Measurements from ENCODE around the gene SOCS1. TPM values are rescaled to one million over a fixed set of nuclear protein-coding genes. Genes with fewer than 3 reads are reported as not detected.
"Not testable (repeated sequence)": the region's sequence is repeated elsewhere in the genome, so short reads cannot be mapped to it uniquely, and the experiment has no call there.

The SOCS1 gene
- total RNA-seq, 1 donor from 2014 or later, result 2.9 TPM

DNA sequence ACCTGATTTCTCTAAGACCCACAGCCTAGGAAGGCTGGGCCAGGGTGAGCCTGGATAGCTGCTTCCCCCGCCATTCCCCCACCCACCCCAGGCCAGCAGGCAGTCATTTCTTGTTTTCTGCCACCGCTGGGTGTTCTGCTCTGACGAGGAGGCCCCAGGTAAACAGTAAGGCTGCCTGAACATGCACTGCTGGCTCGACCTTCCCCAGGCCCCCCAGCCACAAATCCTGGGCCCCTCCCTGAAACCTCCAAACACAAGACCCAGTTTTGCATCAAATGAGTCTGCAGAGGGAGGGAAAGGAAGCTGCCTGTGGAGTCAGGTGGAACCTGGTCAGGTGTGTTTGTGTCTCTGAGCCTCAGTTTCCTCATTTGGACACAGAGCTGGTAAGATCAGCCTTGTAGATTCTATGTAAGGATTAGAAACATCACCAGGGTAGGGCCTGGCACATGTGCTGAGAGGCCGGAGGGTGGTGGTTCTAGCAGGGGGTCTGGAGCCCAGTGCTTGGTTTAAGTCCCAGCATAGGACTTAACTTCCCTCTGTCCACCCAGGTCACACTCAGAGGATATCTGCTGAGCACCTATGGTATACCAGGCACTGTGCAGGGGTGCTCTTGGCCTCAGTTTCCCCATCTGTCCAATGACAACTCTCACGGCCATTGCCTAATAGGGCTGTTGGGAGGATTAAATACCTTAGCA is 44.0 kb upstream of the SOCS1 start:
- DNase-seq, result no peak
- Histone ChIP-seq H3K9me3 (replicated peaks) (no peaks in the 10 kb centered on the region), H3K36me3 (no peaks in the 10 kb centered on the region), H3K27me3 (ENCODE audit: low read depth) (no peaks in the 10 kb centered on the region), H3K27ac (replicated peaks) (no peak overlapping the region), H3K4me1 (peaks cover 23% of the 10 kb centered on the region), H3K4me3 (no peak overlapping the region)
- intact Hi-C loops (cut with micrococcal nuclease), result no loop called here
- TF ChIP-seq, protein P1, sequence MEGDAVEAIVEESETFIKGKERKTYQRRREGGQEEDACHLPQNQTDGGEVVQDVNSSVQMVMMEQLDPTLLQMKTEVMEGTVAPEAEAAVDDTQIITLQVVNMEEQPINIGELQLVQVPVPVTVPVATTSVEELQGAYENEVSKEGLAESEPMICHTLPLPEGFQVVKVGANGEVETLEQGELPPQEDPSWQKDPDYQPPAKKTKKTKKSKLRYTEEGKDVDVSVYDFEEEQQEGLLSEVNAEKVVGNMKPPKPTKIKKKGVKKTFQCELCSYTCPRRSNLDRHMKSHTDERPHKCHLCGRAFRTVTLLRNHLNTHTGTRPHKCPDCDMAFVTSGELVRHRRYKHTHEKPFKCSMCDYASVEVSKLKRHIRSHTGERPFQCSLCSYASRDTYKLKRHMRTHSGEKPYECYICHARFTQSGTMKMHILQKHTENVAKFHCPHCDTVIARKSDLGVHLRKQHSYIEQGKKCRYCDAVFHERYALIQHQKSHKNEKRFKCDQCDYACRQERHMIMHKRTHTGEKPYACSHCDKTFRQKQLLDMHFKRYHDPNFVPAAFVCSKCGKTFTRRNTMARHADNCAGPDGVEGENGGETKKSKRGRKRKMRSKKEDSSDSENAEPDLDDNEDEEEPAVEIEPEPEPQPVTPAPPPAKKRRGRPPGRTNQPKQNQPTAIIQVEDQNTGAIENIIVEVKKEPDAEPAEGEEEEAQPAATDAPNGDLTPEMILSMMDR (IDR thresholded peaks at IDR 0.05; ENCODE audit: borderline replicate concordance), result no peak

DNA sequence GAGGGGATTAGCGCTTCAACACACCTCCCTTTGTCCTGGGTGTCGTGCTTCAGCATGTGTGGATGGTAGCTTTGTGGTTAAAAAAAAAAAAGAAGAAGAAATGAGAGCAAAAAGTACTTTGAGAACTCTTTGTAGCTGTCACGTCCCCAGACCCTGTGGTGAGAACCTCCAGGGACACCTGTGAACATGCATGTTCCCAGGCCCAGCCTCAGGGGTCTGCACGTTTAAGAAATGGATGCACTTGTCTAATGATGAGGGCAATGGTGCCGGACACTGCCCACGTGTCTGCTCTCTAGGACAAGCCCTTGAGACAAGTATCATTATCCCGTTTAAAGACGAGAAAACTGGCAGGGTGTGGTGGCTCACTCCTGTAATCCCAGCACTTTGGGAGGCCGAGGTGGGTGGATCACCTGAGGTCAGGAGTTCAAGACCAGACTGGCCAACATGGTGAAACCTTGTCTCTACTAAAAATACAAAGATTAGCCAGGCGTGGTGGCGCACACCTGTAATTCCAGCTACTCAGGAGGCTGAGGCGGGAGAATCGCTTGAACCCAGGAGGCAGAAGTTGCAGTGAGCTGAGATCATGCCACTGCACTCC is 43.0 kb upstream of the SOCS1 start:
- H3K27ac ChIP-seq (replicated peaks); H3K9me3 ChIP-seq (replicated peaks); H3K4me3 ChIP-seq; DNase-seq; H3K36me3 ChIP-seq; intact Hi-C loops (cut with micrococcal nuclease); H3K27me3 ChIP-seq (ENCODE audit: low read depth): not testable (repeated sequence)
- H3K4me1 ChIP-seq, result peaks cover 23% of the 10 kb centered on the region

DNA sequence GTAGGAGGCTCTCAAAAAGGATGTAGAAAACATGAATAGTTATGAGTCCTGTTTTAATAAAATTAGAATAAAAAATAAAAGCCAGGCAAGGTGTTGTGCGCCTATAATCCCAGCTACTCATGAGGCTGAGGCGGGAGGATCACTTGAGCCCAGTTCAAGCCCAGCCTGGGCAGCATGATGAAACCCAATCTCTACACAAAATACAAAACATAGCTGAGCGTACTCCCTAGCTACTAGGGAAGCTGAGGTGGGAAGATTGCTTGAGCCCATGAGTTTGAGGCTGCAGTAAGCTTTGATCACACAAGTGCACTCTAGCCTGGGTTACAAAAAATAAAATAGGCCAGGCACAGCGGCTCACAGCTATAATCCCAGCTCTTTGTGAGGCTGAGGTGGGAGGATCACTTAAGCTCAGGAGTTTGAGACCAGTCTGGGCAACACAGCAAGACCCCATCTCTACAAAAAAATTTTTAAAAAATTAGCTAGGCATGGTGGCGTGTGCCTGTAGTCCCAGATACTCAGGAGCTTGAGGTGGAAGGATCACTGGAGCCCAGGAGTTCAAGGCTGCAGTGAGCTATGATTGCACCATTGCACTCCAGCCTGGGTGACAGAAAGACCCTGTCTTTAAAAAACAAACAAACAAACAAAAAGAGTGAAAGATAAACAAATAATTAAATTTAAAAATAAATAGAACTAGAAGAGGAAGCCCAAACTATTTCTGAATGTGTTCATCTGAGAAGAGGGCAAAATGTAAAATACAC is 42.3 kb upstream of the SOCS1 start:
- DNase-seq, result no peak
- Histone ChIP-seq H3K4me1 (peaks cover 18% of the 10 kb centered on the region), H3K27ac (replicated peaks) (peak overlapping the region; percentile 80), H3K9me3 (replicated peaks) (no peaks in the 10 kb centered on the region), H3K36me3 (no peaks in the 10 kb centered on the region), H3K27me3 (ENCODE audit: low read depth) (no peaks in the 10 kb centered on the region), H3K4me3 (no peak overlapping the region)
- TF ChIP-seq, protein P1 (IDR thresholded peaks at IDR 0.05; ENCODE audit: borderline replicate concordance), result no peak
- intact Hi-C loops (cut with micrococcal nuclease), result no loop called here

DNA sequence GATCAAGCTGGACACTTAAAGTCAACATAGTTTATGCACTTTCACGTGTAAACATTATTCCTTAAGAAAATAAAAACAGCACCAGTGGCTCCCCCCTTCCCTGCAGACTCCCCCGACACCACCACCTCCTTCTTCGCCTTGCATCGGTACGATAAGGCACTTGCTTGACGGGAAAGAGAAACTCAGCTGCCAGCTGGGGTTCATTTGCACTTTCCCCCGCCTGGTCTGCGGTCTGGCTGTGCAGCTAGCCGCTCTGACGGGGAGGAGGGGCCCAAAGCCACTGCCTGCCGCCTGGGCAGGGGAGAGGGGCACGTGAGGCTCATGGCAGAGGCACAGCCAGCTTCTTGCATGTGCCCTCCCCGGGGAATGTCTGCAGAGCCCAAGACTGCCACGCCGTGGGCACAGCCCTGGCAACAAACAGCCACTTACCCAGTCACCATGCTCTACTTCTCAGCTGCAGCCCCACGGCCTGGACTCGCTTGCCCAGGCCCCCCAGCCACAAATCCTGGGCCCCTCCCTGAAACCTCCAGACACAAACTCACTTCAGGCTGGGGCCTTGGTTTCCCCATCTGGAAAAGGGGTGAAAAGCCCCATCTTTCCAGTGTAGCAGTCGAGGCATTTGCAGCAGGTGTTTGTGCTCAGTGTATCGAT is 41.6 kb upstream of the SOCS1 start:
- Histone ChIP-seq H3K27me3 (ENCODE audit: low read depth) (no peaks in the 10 kb centered on the region), H3K27ac (replicated peaks) (peak overlapping the region; percentile 80), H3K36me3 (no peaks in the 10 kb centered on the region), H3K4me3 (peak overlapping the region; percentile 47), H3K4me1 (peaks cover 16% of the 10 kb centered on the region), H3K9me3 (replicated peaks) (no peaks in the 10 kb centered on the region)
- TF ChIP-seq, protein P1 (IDR thresholded peaks at IDR 0.05; ENCODE audit: borderline replicate concordance), result peak; percentile 41
- intact Hi-C loops (cut with micrococcal nuclease), result no loop called here
- DNase-seq, result peak; percentile 77

DNA sequence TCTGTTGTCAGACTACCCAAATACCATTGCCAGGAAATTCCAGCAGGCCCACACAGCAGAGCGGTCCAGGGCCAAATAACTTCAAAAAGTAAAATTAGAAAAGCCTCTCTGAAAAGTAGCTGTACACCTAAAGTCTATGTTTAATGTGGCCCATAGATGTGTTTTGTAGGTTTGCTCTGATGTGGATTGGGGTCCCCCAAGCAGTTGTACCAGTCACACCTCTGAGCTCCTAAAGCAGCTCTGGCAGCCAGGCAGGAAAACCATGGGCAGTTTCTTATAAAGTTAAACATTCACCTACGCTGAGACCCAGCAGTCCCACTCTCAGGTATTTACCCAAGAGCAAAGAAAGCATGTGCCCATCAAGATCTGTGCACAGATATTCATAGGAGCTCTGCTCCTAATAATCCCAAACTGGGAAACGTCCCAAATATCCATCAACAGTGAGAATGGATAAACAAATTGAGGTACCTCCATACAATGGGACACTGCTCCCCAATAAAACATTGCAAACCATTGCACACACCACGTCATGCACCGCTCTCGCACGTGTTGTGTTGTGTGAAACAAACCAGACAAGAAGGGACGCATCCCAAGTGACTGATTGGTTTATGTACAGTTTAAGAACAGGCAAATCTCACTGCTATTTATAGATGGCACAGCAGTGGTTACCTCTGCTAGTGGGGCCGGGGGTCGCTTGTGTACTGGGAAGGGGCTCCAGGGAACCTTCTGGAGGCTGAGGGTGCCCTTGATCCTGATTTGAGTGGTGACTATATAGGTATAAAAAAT is 40.9 kb upstream of the SOCS1 start:
- no peaks in the 10 kb centered on the region for H3K36me3 ChIP-seq
- DNase-seq, result no peak
- intact Hi-C loops (cut with micrococcal nuclease), result no loop called here
- H3K4me3 ChIP-seq, result peak overlapping the region; percentile 47
- H3K27ac ChIP-seq (replicated peaks), result peak overlapping the region; percentile 80
- H3K4me1 ChIP-seq, result peaks cover 16% of the 10 kb centered on the region
- H3K9me3 ChIP-seq (replicated peaks), result no peaks in the 10 kb centered on the region
- TF ChIP-seq, protein P1 (IDR thresholded peaks at IDR 0.05; ENCODE audit: borderline replicate concordance), result no peak
- H3K27me3 ChIP-seq (ENCODE audit: low read depth), result no peaks in the 10 kb centered on the region

Data from left ventricle myocardium inferior (tissue), 1 donor.